GM13977 (cell line): ENCODE measurements around the gene MLN.

Source experiments
- DNase-seq: peaks from one replicate; pipeline ENCODE4 v3.0.0; 2012; ENCODE audit warnings: low spot score
- in situ Hi-C: fragments of 300-500 bp; cut with MboI; formaldehyde crosslinking; loops from one replicate; pipeline ENCODE4 v1.12.0; 2022; ENCODE audit warnings: low sequenced_read_pairs, low pct_unique_long_range_greater_than_20kb, mixed read lengths, inconsistent platforms; ENCODE audit not compliant: unreplicated experiment
- TF ChIP-seq, protein P1 (sequence below): IDR thresholded peaks from 2 replicates; pipeline ENCODE4 v1.5.1; 2012; ENCODE audit warnings: mild to moderate bottlenecking, control low read depth; ENCODE audit not compliant: insufficient read depth; ENCODE audit errors: extremely low read depth, missing control alignments

MLN gene

DNA sequence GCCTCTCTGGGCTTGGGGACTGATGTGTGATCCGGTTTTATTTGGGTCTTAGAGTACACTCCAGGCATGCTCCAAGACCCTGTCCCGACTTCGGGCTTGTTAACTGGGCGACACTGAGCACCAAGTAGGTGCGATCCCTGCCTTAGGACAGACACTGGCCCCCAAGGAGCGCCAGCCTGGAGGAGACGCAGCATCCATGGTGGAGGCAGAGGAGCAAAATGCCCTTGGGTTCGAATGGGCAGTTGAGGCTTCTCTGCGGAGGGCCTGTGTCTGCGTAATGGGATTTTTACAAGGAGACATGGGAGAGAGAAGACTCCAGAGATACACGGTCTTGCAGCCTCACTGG lies 14.3 kb downstream of the MLN start:
- TF ChIP-seq, protein P1, sequence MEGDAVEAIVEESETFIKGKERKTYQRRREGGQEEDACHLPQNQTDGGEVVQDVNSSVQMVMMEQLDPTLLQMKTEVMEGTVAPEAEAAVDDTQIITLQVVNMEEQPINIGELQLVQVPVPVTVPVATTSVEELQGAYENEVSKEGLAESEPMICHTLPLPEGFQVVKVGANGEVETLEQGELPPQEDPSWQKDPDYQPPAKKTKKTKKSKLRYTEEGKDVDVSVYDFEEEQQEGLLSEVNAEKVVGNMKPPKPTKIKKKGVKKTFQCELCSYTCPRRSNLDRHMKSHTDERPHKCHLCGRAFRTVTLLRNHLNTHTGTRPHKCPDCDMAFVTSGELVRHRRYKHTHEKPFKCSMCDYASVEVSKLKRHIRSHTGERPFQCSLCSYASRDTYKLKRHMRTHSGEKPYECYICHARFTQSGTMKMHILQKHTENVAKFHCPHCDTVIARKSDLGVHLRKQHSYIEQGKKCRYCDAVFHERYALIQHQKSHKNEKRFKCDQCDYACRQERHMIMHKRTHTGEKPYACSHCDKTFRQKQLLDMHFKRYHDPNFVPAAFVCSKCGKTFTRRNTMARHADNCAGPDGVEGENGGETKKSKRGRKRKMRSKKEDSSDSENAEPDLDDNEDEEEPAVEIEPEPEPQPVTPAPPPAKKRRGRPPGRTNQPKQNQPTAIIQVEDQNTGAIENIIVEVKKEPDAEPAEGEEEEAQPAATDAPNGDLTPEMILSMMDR, result no peak
- in situ Hi-C loops, result loop anchor here (10.0 to 25.0 kb wide), 2 partner anchors 248 to 365 kb away; no protein-coding TSS in a partner anchor
- DNase-seq, result no peak

DNA sequence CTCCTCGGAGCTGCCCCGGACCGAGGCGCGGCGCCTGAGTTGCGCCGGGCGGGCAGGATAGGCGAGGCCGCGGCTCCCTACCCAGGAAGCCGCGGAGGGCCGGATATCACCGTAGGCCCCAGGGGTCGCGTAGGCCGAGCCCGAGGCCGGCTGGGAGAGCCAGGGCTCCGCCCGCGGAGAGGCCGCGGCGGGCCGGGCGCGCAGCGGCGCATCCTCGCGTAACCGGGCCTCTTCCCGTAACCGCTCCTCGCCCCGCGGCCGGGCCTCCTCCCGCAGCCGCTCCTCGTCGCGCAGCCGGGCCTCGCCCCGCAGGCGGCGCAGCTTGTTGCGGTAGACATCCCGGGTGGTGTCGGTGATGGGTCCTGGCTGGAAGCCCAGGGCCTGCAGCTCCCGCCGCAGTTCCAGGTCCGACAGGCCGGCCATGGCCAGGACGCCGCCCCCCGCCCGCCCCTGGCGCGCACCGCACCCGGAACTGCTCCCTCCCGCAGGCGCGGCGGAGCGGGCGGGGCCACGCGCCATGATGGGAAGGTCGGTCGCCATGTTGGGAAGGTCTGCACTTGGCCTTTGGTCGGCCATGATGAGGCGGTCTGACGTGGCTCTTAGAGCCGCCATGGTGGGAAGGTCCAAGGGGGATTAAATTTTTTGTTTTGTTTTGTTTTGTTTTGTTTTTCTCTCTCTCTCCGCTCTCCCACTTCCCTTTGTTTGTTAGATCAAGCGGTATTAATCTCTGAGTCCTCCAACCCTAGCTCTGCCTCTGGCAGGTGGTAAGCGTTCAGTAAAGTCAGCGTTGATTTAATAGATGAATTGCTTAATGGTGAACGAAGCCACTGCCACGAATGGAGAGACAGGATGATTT lies 14.9 kb downstream of the MLN start, which contains the start of gene LEMD2:
Gene LEMD2 (minus strand): TSS at position 437 of the 856 bp plus-strand sequence. CDS start 14 bp downstream, at position 423.
- DNase-seq, result peak; percentile 98
- in situ Hi-C loops, result loop anchor here (10.0 to 25.0 kb wide), 2 partner anchors 248 to 366 kb away; no protein-coding TSS in a partner anchor
- TF ChIP-seq, protein P1, result no peak

DNA sequence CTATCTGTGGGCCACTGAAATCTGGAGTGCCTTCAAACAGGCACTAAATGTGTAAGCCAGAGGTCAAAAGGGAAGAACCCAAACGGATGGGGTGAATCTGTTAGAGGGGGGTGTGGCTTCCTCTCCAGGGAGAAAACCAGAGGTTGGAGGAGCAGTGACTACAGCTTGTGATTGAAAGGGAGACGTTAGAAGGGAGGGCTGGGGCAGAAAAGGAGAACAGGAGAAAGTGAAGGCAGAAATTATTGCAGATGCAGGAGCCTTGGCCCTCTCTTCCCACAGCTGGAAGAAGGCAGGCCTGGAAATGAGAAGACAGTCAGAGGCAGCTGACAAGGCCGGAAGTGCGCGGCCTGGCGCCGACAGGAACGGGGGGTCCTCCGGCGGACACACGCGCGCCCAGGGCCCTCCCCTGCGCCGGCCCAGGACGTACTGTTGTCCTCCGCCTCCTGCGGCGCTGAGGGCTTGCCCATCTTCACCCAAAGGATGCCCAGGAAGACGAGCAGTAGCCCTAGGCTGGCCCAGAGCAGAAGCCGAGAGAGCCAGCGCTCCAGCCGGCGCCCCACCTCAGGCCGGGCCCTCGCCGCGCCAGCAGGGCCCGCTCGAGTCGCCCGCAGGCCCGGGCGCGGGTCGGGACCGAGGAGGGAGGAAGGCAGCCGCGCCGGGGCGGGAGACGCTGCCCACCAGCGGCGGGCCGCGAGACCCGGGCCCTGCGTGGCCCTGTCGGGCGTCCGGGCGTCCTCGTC lies 15.7 kb downstream of the MLN start:
- TF ChIP-seq, protein P1, result no peak
- in situ Hi-C loops, result loop anchor here (10.0 to 25.0 kb wide), 2 partner anchors 249 to 367 kb away; no protein-coding TSS in a partner anchor

DNA sequence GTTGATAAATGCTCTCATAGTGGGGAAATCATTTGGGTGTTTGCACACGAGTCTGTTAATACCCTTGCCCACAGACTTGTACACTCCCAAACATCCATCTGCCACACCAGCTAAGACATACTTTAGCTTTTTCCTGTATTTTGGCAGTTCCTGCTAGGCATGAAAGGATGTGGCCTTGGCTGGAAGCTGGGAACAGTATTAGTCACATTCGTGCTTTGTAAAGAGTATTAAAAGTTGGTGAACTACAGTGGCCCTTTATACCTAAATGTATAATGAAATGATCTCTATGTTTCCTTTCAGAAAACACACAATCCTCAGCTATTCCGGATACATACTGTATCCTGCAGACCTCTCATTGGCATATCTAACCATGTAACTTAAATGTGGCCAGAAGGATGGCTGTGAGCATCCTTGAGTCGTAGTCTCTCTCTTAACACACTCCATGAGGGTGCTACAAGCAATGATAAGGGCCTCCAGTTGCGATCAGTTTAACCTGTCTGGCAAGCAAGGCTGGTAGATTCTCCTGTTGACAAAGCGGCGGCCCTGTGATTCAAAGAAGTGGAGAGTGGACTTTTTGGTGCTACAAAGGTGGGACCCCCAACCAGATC lies 16.4 kb downstream of the MLN start:
- DNase-seq, result no peak
- in situ Hi-C loops, result loop anchor here (10.0 to 25.0 kb wide), 2 partner anchors 250 to 367 kb away; no protein-coding TSS in a partner anchor
- TF ChIP-seq, protein P1, result no peak

More for the DNA sequence above, 15.7 kb downstream of the MLN start:
- peak; percentile 88 for DNase-seq

DNA sequence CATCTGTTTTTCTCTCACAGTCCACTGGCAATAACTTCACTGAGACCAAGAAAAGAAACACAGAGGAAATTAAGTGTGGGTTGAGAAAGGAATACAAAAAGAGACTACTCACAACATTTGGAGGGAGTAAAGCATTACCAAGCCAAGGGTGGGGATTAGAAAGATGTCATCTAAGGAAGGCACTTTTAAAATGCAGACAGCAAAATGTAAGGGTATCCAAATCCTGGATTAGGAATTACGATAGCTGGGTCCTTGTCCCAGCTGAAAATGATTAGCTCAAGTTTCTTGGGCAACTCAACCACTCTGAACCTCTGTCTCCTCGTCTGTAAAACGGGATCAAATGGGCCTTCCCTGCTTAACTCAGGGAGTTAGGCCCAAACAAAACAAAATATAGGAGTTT lies 17.1 kb downstream of the MLN start:
- in situ Hi-C loops, result loop anchor here (10.0 to 25.0 kb wide), 2 partner anchors 251 to 368 kb away; no protein-coding TSS in a partner anchor
- TF ChIP-seq, protein P1, result no peak
- DNase-seq, result no peak

DNA sequence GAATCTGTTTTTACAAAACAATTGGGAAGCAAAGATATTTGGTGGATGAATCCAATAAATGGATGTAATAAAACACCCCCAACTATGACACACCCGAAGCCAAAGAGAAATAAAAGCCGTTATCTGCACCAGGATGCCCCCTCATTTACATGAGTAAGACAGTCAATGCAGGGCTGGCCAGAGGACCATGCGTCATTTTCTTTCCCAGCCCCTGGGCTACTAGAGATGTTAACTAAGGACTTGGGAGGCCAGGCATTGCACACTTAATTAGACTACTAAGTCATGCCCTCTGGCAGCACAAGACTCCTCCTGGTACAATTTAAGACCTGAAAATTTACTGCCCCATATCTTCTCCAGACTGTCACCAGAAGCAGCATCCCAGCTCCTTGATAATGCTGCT lies 18.0 kb downstream of the MLN start:
- DNase-seq, result no peak
- TF ChIP-seq, protein P1, result no peak
- in situ Hi-C loops, result loop anchor here (10.0 to 25.0 kb wide), 2 partner anchors 252 to 369 kb away; no protein-coding TSS in a partner anchor
